ENCODE results near the gene OPTN. TPM values are rescaled to one million over a fixed set of nuclear protein-coding genes. Genes with fewer than 3 reads are reported as not detected.
A peak's percentile ranks its signal among the peaks of the same experiment; 100 is the strongest.
"Not testable (repeated sequence)": the region's sequence is repeated elsewhere in the genome, so short reads cannot be mapped to it uniquely, and the experiment has no call there.

Gene OPTN
- total RNA-seq, 1 experiment from 2014 or later = 3.6 TPM

DNA sequence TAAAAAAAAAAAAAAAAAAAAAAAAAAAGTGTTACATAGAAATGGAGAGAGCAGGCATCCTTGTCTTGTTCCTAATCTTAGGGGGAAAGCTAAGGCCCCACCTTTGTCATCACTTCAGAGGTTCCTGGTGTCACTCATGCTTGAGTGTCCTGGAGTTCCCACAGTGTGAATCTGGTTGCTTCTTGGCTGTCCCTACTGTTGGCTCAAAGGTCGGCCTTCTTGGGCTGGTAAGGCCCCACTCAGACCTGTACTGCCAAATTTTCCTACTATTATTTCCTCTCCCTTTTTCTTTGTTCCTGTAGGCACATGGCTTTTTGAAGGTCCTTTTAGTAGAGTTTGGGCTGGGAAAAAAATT, 21.5 kb downstream of the OPTN start:
- no peaks in the 10 kb centered on the region for H3K36me3 ChIP-seq

DNA sequence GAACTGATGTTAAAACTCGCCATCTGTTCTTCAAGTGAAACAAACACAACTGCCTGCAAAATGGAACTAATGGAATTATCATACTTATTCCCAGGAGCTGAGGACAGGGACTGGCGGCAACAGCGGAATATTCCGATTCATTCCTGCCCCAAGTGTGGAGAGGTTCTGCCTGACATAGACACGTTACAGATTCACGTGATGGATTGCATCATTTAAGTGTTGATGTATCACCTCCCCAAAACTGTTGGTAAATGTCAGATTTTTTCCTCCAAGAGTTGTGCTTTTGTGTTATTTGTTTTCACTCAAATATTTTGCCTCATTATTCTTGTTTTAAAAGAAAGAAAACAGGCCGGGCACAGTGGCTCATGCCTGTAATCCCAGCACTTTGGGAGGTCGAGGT, 36.7 kb downstream of the OPTN start:
- H3K4me3 ChIP-seq = no peak overlapping the region
- no peak for DNase-seq
- no peaks in the 10 kb centered on the region for H3K27me3 ChIP-seq
- no peaks in the 10 kb centered on the region for H3K36me3 ChIP-seq
- H3K27ac ChIP-seq = no peak overlapping the region
- no peaks in the 10 kb centered on the region for H3K4me1 ChIP-seq
- H3K9me3 ChIP-seq (replicated peaks) = no peaks in the 10 kb centered on the region

More for the DNA sequence above, 21.5 kb downstream of the OPTN start:
- no peak overlapping the region for H3K27ac ChIP-seq
- H3K4me3 ChIP-seq = no peak overlapping the region
- H3K4me1 ChIP-seq = peaks cover 5% of the 10 kb centered on the region; the same call in 1 of the 2 replicates
- DNase-seq = no peak
- no peaks in the 10 kb centered on the region for H3K9me3 ChIP-seq (replicated peaks)
- no peaks in the 10 kb centered on the region for H3K27me3 ChIP-seq

DNA sequence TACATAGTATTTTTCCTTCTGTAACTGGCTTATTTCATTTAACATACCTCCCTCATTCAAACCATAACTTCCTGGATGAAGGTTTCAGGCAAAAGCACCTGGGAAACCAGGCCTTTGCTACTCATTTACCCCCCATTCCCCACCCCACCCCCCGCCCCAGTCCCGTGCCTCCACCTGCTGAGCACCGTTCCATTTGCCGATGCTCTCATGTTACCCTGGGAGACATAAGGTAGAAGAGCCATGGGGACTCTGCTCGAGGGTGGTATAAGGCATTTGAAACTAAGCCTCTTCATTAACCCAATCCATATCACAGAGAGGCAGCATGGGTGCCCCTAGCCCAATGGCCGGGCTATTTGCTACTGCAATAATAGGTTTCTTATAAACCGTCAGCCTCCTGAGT, 39.2 kb downstream of the OPTN start:
- no peak for DNase-seq
- Histone ChIP-seq H3K9me3 (replicated peaks) (no peaks in the 10 kb centered on the region), H3K4me1 (no peaks in the 10 kb centered on the region), H3K4me3 (no peak overlapping the region), H3K36me3 (no peaks in the 10 kb centered on the region), H3K27me3 (no peaks in the 10 kb centered on the region), H3K27ac (no peak overlapping the region)

DNA sequence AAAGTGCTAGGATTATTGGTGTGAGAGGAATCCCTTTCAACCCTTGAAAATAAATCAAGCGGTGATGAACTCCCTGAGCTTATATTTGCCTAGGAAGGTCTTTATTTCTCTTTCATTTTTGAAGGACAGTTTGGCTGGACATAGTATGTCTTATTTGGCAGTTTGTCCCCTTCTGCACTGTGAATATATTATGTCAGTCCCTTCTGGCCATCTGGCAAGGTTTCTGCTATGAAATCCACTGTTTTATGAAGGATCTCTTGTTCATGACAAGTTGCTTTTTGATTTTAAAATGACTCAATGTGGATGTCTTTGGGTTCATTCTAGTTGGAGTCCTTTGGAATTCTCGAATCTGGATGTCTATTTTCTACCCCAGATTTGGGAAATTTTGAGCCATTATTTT, 39.7 kb downstream of the OPTN start:
- H3K4me3 ChIP-seq = no peak overlapping the region
- no peak for DNase-seq
- no peaks in the 10 kb centered on the region for H3K4me1 ChIP-seq
- no peaks in the 10 kb centered on the region for H3K9me3 ChIP-seq (replicated peaks)
- H3K36me3 ChIP-seq = no peaks in the 10 kb centered on the region
- H3K27me3 ChIP-seq = no peaks in the 10 kb centered on the region
- no peak overlapping the region for H3K27ac ChIP-seq

DNA sequence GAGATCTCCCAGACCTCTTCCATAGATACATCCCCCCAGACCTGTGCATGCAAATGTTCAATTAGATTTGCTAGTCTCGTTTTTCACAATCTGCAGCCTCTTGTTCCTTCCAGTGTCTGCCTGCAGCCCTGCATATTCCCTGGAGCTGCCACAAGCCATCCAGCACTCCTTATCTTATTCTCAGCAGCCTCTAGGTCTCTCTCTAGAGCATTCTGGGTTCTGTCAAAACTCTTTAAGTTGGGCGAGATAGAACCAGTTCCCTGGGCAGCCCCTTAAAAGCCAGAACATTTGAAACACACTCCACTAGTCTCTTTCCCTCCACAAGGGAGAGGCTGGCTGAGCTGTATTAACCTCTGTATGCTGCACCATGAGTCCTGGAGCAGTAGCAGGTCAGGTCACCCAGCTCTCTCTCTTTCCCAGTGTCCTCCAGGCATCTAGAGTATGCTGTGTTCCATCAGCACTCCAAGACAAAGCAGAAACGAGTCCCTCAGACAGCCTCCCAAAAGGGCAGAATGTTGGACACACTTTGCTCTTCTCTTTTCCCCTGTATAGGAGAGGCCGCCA, 40.7 kb downstream of the OPTN start:
- no peak for DNase-seq
- no peaks in the 10 kb centered on the region for H3K9me3 ChIP-seq (replicated peaks)
- H3K36me3 ChIP-seq = no peaks in the 10 kb centered on the region
- no peaks in the 10 kb centered on the region for H3K27me3 ChIP-seq
- no peaks in the 10 kb centered on the region for H3K4me1 ChIP-seq
- H3K27ac ChIP-seq = no peak overlapping the region
- H3K4me3 ChIP-seq = no peak overlapping the region

DNA sequence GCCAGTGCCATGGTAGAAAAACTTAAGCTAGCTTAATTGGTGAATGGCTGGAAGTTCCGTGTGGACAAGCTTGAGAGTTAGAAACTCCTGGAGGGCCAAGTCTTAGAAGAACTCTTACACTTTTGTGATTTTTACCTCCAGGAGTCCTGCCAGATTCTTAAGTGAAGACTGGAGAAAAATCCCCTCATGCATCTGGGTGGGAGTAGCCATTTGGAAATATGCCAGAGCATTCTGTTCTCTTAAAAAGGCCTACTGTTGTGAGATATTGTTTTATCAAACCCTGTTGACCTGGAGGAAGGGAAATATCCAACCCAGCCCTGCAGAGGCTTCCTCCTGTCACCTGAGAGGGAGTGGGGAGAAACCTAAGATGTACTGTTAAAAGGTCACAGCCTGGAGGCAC, 43.8 kb downstream of the OPTN start:
- no peak for DNase-seq
- no peaks in the 10 kb centered on the region for H3K27me3 ChIP-seq
- no peaks in the 10 kb centered on the region for H3K36me3 ChIP-seq
- H3K4me3 ChIP-seq = no peak overlapping the region
- H3K27ac ChIP-seq = no peak overlapping the region
- H3K9me3 ChIP-seq (replicated peaks) = no peaks in the 10 kb centered on the region
- no peaks in the 10 kb centered on the region for H3K4me1 ChIP-seq

DNA sequence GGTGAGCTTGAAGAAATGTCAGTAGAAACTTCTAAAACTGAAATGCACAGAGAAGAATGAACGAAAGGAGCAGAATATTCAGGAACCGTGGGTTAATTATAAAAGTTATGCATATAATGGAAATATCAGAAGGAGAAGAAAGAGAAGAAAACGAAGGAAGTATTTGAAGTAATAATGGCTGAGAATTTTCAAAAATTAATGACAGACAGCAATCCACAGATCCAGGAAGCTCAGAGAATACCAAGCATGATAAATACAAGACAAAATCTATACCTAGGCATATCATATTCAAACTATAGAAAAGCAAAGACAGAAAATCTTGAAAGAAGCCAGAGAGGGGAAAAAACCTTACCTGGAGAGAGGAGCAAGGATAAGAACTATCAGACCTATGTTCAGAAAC, 44.9 kb downstream of the OPTN start:
- Histone ChIP-seq H3K27me3 (no peaks in the 10 kb centered on the region), H3K4me3 (no peak overlapping the region), H3K36me3 (no peaks in the 10 kb centered on the region), H3K9me3 (replicated peaks) (no peaks in the 10 kb centered on the region), H3K27ac (no peak overlapping the region), H3K4me1 (no peaks in the 10 kb centered on the region)
- DNase-seq = no peak

DNA sequence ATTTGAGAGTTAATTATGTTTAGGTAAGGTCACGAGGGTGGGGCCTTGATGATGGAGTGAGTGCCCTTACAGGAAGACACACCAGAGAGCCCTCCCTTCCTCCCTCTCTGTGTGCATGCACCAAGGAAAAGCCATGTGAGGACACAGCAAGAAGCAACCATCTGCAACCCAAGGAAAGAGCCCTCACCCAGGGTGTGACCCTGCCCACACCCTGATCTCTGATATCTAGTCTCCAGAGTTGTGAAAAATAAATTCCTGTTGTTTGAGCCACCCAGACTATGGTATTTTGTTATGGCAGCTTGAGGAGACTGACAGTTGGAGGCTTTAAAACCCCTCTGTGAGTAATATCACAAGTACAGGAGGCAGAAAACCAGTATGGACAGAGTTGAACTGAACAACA, 46.4 kb downstream of the OPTN start:
- Histone ChIP-seq H3K27me3 (no peaks in the 10 kb centered on the region), H3K36me3 (no peaks in the 10 kb centered on the region), H3K27ac (no peak overlapping the region), H3K4me1 (no peaks in the 10 kb centered on the region), H3K4me3 (no peak overlapping the region), H3K9me3 (replicated peaks) (no peaks in the 10 kb centered on the region)
- no peak for DNase-seq

DNA sequence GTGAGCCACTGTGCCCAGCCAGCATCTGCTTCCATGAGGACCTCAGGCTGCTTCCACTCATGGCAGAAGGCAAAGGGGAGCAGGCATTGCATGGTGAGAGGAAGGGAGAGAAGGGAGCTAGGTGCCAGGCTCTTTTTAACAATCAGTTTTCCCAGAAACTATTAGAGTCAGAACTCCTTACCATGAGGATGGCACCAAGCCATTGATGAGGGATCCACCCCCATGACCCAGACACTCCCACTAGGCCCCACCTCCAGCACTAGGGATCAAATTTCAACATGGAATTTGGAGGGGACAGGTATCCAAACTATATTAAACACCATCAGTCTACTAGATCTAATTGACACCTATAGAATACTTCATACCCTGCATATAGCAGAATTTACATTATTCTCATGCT, 47.2 kb downstream of the OPTN start:
- Histone ChIP-seq H3K4me1 (no peaks in the 10 kb centered on the region), H3K27me3 (no peaks in the 10 kb centered on the region), H3K4me3 (no peak overlapping the region), H3K36me3 (no peaks in the 10 kb centered on the region), H3K27ac (no peak overlapping the region), H3K9me3 (replicated peaks) (no peaks in the 10 kb centered on the region)
- DNase-seq = no peak

DNA sequence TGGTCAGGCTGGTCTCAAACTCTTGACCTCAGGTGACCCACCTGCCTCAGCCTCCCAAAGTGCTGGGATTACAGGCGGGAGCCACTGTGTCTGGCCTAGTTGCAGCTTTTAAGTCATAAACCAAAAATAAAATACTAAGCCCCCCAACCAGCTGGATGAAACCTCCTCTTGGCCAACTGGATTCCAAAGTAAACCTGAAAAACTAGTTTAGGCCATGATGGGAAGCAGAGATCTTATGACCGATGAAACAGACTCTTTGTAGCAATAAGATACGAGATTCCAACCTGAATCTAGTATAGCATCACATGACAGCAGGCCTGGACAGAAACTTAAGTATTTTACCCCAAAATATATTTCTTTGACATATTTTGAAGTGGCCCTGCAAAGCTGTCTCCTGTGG, 52.3 kb downstream of the OPTN start:
- Histone ChIP-seq H3K27me3 (no peaks in the 10 kb centered on the region), H3K36me3 (no peaks in the 10 kb centered on the region), H3K4me3 (no peak overlapping the region), H3K4me1 (no peaks in the 10 kb centered on the region), H3K27ac (no peak overlapping the region), H3K9me3 (replicated peaks) (no peaks in the 10 kb centered on the region)
- no peak for DNase-seq

DNA sequence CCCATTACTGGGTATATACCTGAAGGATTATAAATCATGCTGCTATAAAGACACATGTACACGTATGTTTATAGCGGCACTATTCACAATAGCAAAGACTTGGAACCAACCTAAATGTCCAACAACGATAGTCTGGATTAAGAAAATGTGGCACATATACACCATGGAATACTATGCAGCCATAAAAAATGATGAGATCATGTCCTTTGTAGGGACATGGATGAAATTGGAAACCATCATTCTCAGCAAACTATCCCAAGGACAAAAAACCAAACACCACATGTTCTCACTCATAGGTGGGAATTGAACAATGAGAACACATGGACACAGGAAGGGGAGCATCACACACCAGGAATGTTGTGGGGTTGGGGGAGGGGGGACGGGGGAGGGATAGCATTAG, 55.9 kb downstream of the OPTN start:
- H3K27me3 ChIP-seq; DNase-seq; H3K4me1 ChIP-seq; H3K36me3 ChIP-seq; H3K27ac ChIP-seq; H3K9me3 ChIP-seq (replicated peaks); H3K4me3 ChIP-seq: not testable (repeated sequence)

DNA sequence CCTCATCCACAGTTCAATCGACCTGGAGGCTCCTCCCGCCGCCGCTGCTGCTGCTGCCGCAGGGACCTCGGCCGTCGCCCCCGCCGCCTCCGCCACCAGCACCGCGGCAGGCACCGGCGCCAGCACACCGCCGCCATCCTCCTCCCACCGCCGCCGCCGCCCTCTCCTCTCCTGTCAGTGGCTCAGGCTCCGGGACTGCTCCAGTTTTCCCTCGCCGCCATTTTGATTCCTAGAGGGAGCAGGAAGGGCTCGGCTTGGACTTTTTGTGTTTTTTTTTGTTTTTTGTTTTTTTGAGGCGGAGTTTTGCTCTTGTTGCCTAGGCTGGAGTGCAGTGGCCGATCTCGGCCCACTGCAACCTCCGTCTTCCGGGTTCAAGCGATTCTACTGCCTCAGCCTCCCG, 58.4 kb downstream of the OPTN start:
- Histone ChIP-seq H3K9me3 (replicated peaks) (no peaks in the 10 kb centered on the region), H3K36me3 (0 out of 2 replicates have a peak, but pooled peaks cover 3% of the 10 kb centered on the region), H3K27me3 (no peaks in the 10 kb centered on the region), H3K4me3 (no peak overlapping the region), H3K27ac (no peak overlapping the region), H3K4me1 (no peaks in the 10 kb centered on the region)
- no peak for DNase-seq

DNA sequence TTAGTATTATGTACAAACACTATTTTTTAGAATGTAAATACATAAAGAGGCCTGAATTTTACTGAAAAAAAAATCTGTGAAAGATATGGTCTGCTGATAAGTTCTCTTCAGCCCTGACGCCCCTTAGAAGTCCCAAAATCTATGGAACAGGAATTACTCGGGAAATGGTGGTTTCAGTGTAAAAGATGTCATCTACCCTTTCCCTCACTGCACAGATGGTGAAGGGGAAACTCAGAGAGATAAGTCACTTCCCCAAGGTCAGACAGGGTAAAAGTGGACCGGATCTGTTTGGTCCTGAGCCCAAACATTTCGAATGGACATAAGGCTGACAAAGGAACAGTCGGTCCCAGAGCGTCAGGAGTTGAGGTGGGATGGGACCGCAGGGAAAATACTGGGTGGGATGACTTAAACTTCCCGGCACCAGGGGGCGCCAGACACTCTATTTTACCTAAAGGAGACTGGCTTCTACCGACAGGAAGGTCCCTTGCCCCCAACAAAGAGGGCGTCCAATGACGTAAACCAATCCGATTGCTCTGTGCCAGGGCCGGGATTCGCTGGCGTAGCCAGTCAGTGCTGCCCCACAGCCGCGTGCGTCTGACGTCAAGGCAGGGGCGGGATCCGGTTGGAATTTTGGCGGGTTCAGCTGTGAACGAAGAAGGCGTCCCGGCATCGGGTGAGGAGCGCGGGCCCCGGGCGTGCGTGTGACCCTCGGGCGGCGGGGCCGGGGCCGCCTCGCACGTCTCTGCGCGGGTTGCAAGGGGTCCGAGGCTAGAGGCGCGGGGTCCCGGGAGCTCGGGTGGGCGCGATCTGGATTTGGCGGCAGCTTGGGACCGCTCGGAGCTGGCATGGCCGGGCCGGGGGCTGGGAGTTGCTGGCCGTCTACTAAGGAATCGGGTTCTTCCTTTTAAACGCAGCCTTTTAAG, 61.2 kb downstream of the OPTN start, which contains the start of gene MCM10:
Gene MCM10 (plus strand): TSS at position 625 of the 923 bp plus-strand sequence. CDS start 2,645 bp downstream, outside the sequence.
- no peaks in the 10 kb centered on the region for H3K27me3 ChIP-seq
- peak within 1 kb of the TSS; percentile 86 for H3K4me3 ChIP-seq
- H3K4me1 ChIP-seq = no peaks in the 10 kb centered on the region
- H3K9me3 ChIP-seq (replicated peaks) = no peaks in the 10 kb centered on the region
- H3K27ac ChIP-seq = peak within 1 kb of the TSS; percentile 63
- peak; percentile 99 for DNase-seq
- H3K36me3 ChIP-seq = peaks cover 17% of the 10 kb centered on the region; the same call in 1 of the 2 replicates

DNA sequence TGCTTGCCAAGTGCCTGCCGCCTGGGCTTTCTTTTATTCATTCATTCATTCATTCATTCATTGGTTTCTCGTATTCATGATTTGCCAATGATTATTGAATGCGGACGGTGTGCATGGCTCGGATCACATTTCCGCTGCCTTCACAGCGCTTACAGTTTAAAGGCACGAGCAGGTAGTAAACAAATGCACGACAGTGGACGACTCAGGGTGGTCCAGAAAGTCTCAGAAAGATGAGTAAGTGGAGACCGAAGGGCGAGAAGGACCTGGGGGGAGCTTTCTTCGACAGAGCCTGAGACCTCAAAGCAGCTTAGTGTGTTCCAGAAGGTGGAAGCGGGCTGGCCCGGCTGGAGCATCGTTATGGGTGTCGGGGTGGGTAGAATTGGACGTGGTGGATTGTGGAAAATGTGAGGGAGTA, 61.9 kb downstream of the OPTN start:
- Histone ChIP-seq H3K9me3 (replicated peaks) (no peaks in the 10 kb centered on the region), H3K27ac (peak overlapping the region; percentile 63), H3K36me3 (peaks cover 17% of the 10 kb centered on the region; the same call in 1 of the 2 replicates), H3K4me1 (no peaks in the 10 kb centered on the region), H3K4me3 (peak overlapping the region; percentile 86), H3K27me3 (no peaks in the 10 kb centered on the region)
- peak in 1 of 2 experiments; percentile 4 for DNase-seq

DNA sequence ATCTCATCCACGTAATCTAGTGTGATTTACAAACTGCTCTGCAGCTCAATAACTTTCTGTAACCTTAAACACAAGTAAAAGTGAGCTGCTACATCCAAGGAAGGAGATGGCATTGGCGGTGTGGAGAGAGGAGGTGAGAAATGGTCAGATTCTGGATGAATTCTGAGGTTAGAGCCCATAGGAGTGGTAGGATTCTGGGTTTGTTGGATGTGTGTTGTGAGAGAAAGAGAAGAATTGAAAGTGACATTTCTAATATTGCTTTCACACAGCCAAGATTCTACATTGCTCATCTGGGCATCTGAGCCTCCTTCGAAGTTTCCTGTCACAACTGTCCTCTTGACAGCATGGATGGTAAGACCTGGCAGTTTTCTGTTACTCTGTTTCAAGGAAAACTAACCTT, 63.9 kb downstream of the OPTN start:
- no peak for DNase-seq
- no peaks in the 10 kb centered on the region for H3K4me1 ChIP-seq
- H3K27ac ChIP-seq = no peak overlapping the region
- no peak overlapping the region for H3K4me3 ChIP-seq
- H3K27me3 ChIP-seq = no peaks in the 10 kb centered on the region
- no peaks in the 10 kb centered on the region for H3K9me3 ChIP-seq (replicated peaks)
- peaks cover 30% of the 10 kb centered on the region for H3K36me3 ChIP-seq

Data from SJCRH30 (cell line).